ENCODE measurements around the gene TMEFF2.

- TF ChIP-seq POLR2A (IDR thresholded peaks at IDR 0.05) = no peak
- TF ChIP-seq, protein P1, sequence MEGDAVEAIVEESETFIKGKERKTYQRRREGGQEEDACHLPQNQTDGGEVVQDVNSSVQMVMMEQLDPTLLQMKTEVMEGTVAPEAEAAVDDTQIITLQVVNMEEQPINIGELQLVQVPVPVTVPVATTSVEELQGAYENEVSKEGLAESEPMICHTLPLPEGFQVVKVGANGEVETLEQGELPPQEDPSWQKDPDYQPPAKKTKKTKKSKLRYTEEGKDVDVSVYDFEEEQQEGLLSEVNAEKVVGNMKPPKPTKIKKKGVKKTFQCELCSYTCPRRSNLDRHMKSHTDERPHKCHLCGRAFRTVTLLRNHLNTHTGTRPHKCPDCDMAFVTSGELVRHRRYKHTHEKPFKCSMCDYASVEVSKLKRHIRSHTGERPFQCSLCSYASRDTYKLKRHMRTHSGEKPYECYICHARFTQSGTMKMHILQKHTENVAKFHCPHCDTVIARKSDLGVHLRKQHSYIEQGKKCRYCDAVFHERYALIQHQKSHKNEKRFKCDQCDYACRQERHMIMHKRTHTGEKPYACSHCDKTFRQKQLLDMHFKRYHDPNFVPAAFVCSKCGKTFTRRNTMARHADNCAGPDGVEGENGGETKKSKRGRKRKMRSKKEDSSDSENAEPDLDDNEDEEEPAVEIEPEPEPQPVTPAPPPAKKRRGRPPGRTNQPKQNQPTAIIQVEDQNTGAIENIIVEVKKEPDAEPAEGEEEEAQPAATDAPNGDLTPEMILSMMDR (IDR thresholded peaks at IDR 0.05 in 8 of 11, conservative IDR thresholded peaks at IDR 0.05 in 3 of 11) = no peak
Observed at GRCh38 chr2:191952515-191953270, 242.0 kb downstream of the TMEFF2 start.

Data from spleen (tissue), 7 donors.